Measurements from ENCODE around the gene EHMT1.

GRCh38 chr9:137785704-137786161 is 166.9 kb downstream of the EHMT1 start:
- TF ChIP-seq CTCF (IDR thresholded peaks at IDR 0.05) (no peak), POLR2A (IDR thresholded peaks at IDR 0.05) (no peak)

All from right lobe of liver (tissue), 4 donors.